ENCODE measurements around the gene ALMS1. TPM values are rescaled to one million over a fixed set of nuclear protein-coding genes. Genes with fewer than 3 reads are reported as not detected.

Gene ALMS1
- total and polyA plus RNA-seq, 2 donors (not counting 3 experiments of a cell fraction or from before 2014, with no cell fraction given): 5.7 to 15.4 TPM

- Histone ChIP-seq H2AFZ (ENCODE audit: low read depth, low read length) (no peak overlapping the region), H3K27ac (ENCODE audit: insufficient read depth, low read depth, low read length) (no peak overlapping the region), H3K9me3 (replicated peaks; ENCODE audit: control insufficient read depth, insufficient read depth, low read length) (no peaks in the 10 kb centered on the region), H4K20me1 (replicated peaks; ENCODE audit: control insufficient read depth, extremely low read depth, insufficient read depth, low read length) (no peaks in the 10 kb centered on the region), H3K9me1 (replicated peaks; ENCODE audit: control insufficient read depth, extremely low read depth, insufficient read depth, low read length) (no peaks in the 10 kb centered on the region), H3K27me3 (ENCODE audit: control insufficient read depth in 2 of 2, insufficient read depth in 2 of 2, low read length in 2 of 2) (no peaks in the 10 kb centered on the region), H3K36me3 (ENCODE audit: control insufficient read depth in 2 of 2, extremely low read depth in 1 of 2, insufficient read depth in 2 of 2, low read length in 2 of 2) (no peaks in the 10 kb centered on the region), H3K9ac (replicated peaks; ENCODE audit: extremely low read depth, insufficient read depth, low read length) (no peak overlapping the region), H3K79me2 (ENCODE audit: control insufficient read depth, insufficient read depth, low read length) (no peaks in the 10 kb centered on the region), H3K4me2 (ENCODE audit: insufficient read depth, low read length) (no peak overlapping the region), H3K4me1 (ENCODE audit: control insufficient read depth, extremely low read depth, insufficient read depth, low read length) (no peaks in the 10 kb centered on the region), H3K4me3 (replicated peaks in 1 of 3; ENCODE audit: insufficient read depth in 1 of 3, low read depth in 1 of 3, low read length in 3 of 3) (no peak overlapping the region)
- TF ChIP-seq JUN (IDR thresholded peaks at IDR 0.05; ENCODE audit: borderline replicate concordance, insufficient read depth, insufficient read length, low read depth) (no peak), MYC (IDR thresholded peaks at IDR 0.05; ENCODE audit: low read depth, low read length) (no peak), EZH2 (IDR thresholded peaks at IDR 0.05; ENCODE audit: borderline replicate concordance, low read depth, low read length, severe bottlenecking) (no peak), FOS (IDR thresholded peaks at IDR 0.05; ENCODE audit: borderline replicate concordance, insufficient read depth, low read length) (no peak), CTCF (IDR thresholded peaks at IDR 0.05; ENCODE audit: extremely low read depth in 1 of 2, insufficient read depth in 1 of 2, low read depth in 1 of 2, low read length in 2 of 2) (no peak), GATA2 (IDR thresholded peaks at IDR 0.05; ENCODE audit: insufficient read depth, insufficient read length, low read depth, low read length) (no peak), MAX (IDR thresholded peaks at IDR 0.05; ENCODE audit: insufficient read depth, insufficient read length) (no peak), POLR2A (IDR thresholded peaks at IDR 0.05; ENCODE audit: low read depth, low read length) (no peak), POLR2AphosphoS5 (IDR thresholded peaks at IDR 0.05; ENCODE audit: insufficient read depth, low read depth, low read length) (no peak)
- BruUV-seq (replicated peaks): no TSS peak
- FAIRE-seq: no peak
- dilution Hi-C loops (cut with MboI; ENCODE audit: extremely low pct_ligation_motif_present, low sequenced_read_pairs) (no loop called here), intact Hi-C loops (cut with micrococcal nuclease) (no loop called here)
- POLR2A ChIA-PET: no interaction called here
- DNase-seq (ENCODE audit: low read depth, low spot score): no peak
- CTCF ChIA-PET: no interaction called here
Observed at GRCh38 chr2:73593680-73594079, 208.0 kb downstream of the ALMS1 start.
